ENCODE results near the gene JAG1. TPM values are rescaled to one million over a fixed set of nuclear protein-coding genes. Genes with fewer than 3 reads are reported as not detected.
A peak's percentile ranks its signal among the peaks of the same experiment; 100 is the strongest.

The JAG1 gene
- total and polyA plus RNA-seq, 7 experiments from 2014 or later: 0.07 to 7.0 (median 0.62) TPM; not detected in 2

DNA sequence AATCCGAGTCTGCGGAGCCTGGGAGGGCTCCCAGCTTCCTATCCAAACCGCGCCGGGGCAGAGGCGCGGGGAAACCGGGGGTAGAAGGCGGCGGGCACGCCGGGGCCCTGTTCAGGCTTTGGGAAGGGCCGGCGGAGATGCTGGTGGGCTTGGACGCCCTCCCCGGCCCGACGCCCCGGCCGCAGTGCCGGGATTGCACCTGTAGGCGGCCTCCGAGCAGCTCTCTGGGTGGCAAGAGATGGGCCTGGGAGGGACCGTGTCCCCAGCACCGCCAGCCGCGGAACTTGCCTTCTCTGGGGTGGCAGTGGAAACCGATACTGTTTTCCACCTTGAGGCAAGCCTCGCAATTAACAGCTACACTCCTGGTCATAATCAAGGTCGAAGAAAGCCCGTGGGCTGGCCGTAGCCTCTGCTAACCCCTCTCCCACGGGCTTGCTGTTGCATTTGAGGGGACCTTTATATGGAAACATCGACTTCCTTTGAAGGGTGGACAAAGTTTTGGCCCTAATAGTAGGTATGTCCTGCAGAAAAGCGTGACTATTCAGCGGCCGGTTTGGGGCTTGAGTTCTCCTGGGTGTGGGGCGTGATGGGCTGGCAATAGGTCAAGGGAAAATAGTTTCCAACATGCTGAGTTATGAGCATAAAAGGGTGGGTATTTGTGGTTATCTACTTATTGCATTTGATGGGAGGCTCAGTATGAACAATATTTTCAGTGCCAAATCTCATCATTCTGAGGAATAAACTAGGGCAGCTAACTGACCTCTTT, 1.1 kb upstream of the JAG1 start:
- no peak overlapping the region for H3K4me3 ChIP-seq (ENCODE audit: low read length)
- Mint-ChIP-seq H3K4me3 (peak overlapping the region; percentile 28 to 77 (median 64)), H3K36me3 (no peaks in the 10 kb centered on the region), H3K27ac (no peak overlapping the region), H3K9me3 (peaks cover 0 to 3% (median 0%) of the 10 kb centered on the region in 11 donors), H3K27me3 (peaks cover 52 to 73% (median 53%) of the 10 kb centered on the region in 5 donors), H3K4me1 (peaks cover 0 to 27% (median 18%) of the 10 kb centered on the region in 7 donors)
- intact Hi-C loops (cut with micrococcal nuclease): loop anchor here in 1 of 2 donors (1.0 to 5.0 kb wide), 3 partner anchors 240 to 1217 kb away; partner anchors contain the start of genes ANKEF1 and SLX4IP
- no peaks in the 10 kb centered on the region for H3K9me3 ChIP-seq (ENCODE audit: control insufficient read depth in 2 of 3, low read length in 3 of 3)
- POLR2A ChIA-PET: no interaction called here
- CTCF ChIA-PET: no interaction called here
- no peak overlapping the region for H3K27ac ChIP-seq (ENCODE audit: low read depth, low read length)
- H3K36me3 ChIP-seq (ENCODE audit: control insufficient read depth in 2 of 3, insufficient read depth in 3 of 3, low read length in 3 of 3): no peaks in the 10 kb centered on the region
- DNase-seq: peak in 1 of 9 donors; percentile 59
- peaks cover 11 to 12% of the 10 kb centered on the region in 2 donors for H3K27me3 ChIP-seq (ENCODE audit: control insufficient read depth in 2 of 2, insufficient read depth in 2 of 2, low read length in 2 of 2)
- H3K4me1 ChIP-seq (ENCODE audit: control insufficient read depth in 2 of 2, insufficient read depth in 2 of 2, low read length in 2 of 2): no peaks in the 10 kb centered on the region
- ATAC-seq: peak; percentile 46

DNA sequence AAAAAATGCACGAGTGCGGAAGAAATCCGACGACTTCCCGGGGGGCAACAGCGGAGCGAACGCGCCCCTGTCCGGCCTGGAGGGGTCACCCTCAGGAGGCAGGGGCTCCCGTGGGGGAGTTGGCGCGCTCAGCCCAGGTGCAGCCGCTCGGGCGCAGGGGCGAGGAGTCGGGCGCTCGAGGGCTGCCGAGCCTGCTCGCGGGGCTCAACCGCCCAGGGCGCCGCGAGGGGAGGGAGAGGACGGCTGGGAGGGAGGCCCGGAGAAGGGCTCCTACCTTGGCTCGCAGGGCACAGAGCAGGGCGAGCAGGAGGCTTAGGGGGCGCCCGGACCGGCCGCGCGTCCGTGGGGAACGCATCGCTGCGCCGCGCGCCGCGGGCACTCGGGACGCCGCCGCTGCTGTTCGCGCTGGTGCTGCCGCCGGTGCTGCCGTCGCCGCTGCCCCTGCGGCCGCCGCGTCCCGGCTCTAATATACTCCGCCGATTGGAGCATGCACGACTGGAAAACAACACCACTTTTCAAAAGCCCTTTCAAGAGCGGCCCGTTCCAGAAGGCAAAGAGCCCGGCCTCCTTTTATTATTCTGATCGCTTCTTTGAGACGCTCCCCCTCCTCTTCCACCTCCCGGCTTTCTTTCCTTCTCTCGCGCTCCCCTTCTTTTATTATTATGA, 490 bp downstream of the JAG1 start:
- Histone ChIP-seq H3K36me3 (ENCODE audit: control insufficient read depth in 2 of 3, insufficient read depth in 3 of 3, low read length in 3 of 3) (no peaks in the 10 kb centered on the region), H3K27me3 (ENCODE audit: control insufficient read depth in 2 of 2, insufficient read depth in 2 of 2, low read length in 2 of 2) (peaks cover 11 to 12% of the 10 kb centered on the region in 2 donors), H3K27ac (ENCODE audit: low read depth, low read length) (no peak overlapping the region), H3K4me1 (ENCODE audit: control insufficient read depth in 2 of 2, insufficient read depth in 2 of 2, low read length in 2 of 2) (no peaks in the 10 kb centered on the region), H3K9me3 (ENCODE audit: control insufficient read depth in 2 of 3, low read length in 3 of 3) (no peaks in the 10 kb centered on the region), H3K4me3 (ENCODE audit: low read length) (no peak overlapping the region)
- H3K36me3 Mint-ChIP-seq: no peaks in the 10 kb centered on the region
- POLR2A ChIA-PET: no interaction called here
- CTCF ChIA-PET: no interaction called here
- peaks cover 52 to 77% (median 62%) of the 10 kb centered on the region in 5 donors for H3K27me3 Mint-ChIP-seq
- ATAC-seq (no peak), DNase-seq (peak in 1 of 9 donors; percentile 37)
- peak overlapping the region in 1 of 9 donors; percentile 82 for H3K27ac Mint-ChIP-seq
- peak overlapping the region; percentile 48 to 94 (median 74) for H3K4me3 Mint-ChIP-seq
- H3K9me3 Mint-ChIP-seq: peaks cover 0 to 3% (median 0%) of the 10 kb centered on the region in 11 donors
- intact Hi-C loops (cut with micrococcal nuclease): loop anchor here in 1 of 2 donors (2.0 to 5.0 kb wide), 4 partner anchors 115 to 1219 kb away; partner anchors contain the start of genes ANKEF1 and SNAP25
- peaks cover 0 to 27% (median 18%) of the 10 kb centered on the region in 7 donors for H3K4me1 Mint-ChIP-seq

GRCh38 chr20:10672624-10673127, 1.1 kb downstream of the JAG1 start:
- peaks cover 48 to 73% (median 57%) of the 10 kb centered on the region in 5 donors for H3K27me3 Mint-ChIP-seq
- Histone ChIP-seq H3K27ac (ENCODE audit: low read depth, low read length) (no peak overlapping the region), H3K9me3 (ENCODE audit: control insufficient read depth in 2 of 3, low read length in 3 of 3) (no peaks in the 10 kb centered on the region), H3K4me1 (ENCODE audit: control insufficient read depth in 2 of 2, insufficient read depth in 2 of 2, low read length in 2 of 2) (no peaks in the 10 kb centered on the region), H3K4me3 (ENCODE audit: low read length) (peak overlapping the region; percentile 30), H3K27me3 (ENCODE audit: control insufficient read depth in 2 of 2, insufficient read depth in 2 of 2, low read length in 2 of 2) (peaks cover 11 to 12% of the 10 kb centered on the region in 2 donors), H3K36me3 (ENCODE audit: control insufficient read depth in 2 of 3, insufficient read depth in 3 of 3, low read length in 3 of 3) (no peaks in the 10 kb centered on the region)
- CTCF ChIA-PET: no interaction called here
- intact Hi-C loops (cut with micrococcal nuclease): loop anchor here in 1 of 2 donors (2.0 to 5.0 kb wide), 4 partner anchors 114 to 1220 kb away; partner anchors contain the start of genes ANKEF1 and SNAP25
- DNase-seq: peak in 1 of 9 donors; percentile 69
- H3K9me3 Mint-ChIP-seq: peaks cover 0 to 3% (median 0%) of the 10 kb centered on the region in 11 donors
- peak; percentile 24 for ATAC-seq
- POLR2A ChIA-PET: no interaction called here
- no peaks in the 10 kb centered on the region for H3K36me3 Mint-ChIP-seq
- H3K4me1 Mint-ChIP-seq: peaks cover 0 to 27% (median 18%) of the 10 kb centered on the region in 7 donors
- H3K27ac Mint-ChIP-seq: peak overlapping the region in 1 of 9 donors; percentile 18
- H3K4me3 Mint-ChIP-seq: peak overlapping the region; percentile 48 to 90 (median 72)

DNA sequence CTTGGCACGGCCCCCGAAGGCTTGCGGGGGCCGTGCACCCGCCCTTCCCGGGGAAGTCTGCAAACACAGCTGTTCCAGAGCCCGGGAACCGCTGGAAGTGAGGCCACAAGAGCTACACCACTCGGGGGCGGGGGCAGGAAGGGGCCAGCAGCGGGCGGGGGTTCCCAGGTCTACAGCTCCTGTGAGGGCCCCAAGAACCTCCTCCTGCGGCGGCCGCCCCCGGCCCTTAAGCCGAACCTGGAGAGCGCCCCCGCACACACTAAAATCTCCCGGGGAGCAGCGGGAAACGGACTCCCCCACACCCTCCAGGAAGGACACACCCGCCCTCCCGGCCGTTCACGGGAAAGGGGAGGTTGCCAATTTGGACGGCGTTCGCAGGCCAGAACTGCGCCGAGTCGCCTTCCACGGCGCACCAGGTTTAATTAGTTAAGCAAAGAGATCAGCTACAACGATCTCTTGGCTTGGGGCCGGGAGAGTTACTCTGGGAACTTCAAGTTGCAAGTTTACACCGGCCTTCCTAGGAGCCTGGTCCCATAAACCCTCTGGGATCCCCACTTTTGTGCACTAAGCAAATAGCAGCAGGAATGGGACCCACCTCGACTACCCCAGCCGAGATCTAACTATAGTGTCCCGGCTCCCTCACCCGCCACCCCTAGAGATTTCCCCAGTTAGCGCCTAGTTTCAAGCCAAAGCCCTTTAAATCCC, 1.7 kb downstream of the JAG1 start:
- peaks cover 42 to 70% (median 51%) of the 10 kb centered on the region in 5 donors for H3K27me3 Mint-ChIP-seq
- H3K9me3 Mint-ChIP-seq: peaks cover 0 to 3% (median 0%) of the 10 kb centered on the region in 11 donors
- no peaks in the 10 kb centered on the region for H3K36me3 Mint-ChIP-seq
- CTCF ChIA-PET: no interaction called here
- H3K27me3 ChIP-seq (ENCODE audit: control insufficient read depth in 2 of 2, insufficient read depth in 2 of 2, low read length in 2 of 2): peaks cover 11 to 12% of the 10 kb centered on the region in 2 donors
- no peaks in the 10 kb centered on the region for H3K9me3 ChIP-seq (ENCODE audit: control insufficient read depth in 2 of 3, low read length in 3 of 3)
- peak overlapping the region; percentile 23 to 90 (median 69) for H3K4me3 Mint-ChIP-seq
- DNase-seq (peak in 1 of 9 donors; percentile 59), ATAC-seq (no peak)
- H3K27ac ChIP-seq (ENCODE audit: low read depth, low read length): no peak overlapping the region
- H3K4me3 ChIP-seq (ENCODE audit: low read length): peak overlapping the region; percentile 30
- peaks cover 0 to 27% (median 18%) of the 10 kb centered on the region in 7 donors for H3K4me1 Mint-ChIP-seq
- no peaks in the 10 kb centered on the region for H3K4me1 ChIP-seq (ENCODE audit: control insufficient read depth in 2 of 2, insufficient read depth in 2 of 2, low read length in 2 of 2)
- no peaks in the 10 kb centered on the region for H3K36me3 ChIP-seq (ENCODE audit: control insufficient read depth in 2 of 3, insufficient read depth in 3 of 3, low read length in 3 of 3)
- intact Hi-C loops (cut with micrococcal nuclease): loop anchor here in 1 of 2 donors (2.0 to 5.0 kb wide), 4 partner anchors 113 to 1220 kb away; partner anchors contain the start of genes ANKEF1 and SNAP25
- POLR2A ChIA-PET: no interaction called here
- peak overlapping the region in 1 of 9 donors; percentile 13 for H3K27ac Mint-ChIP-seq

DNA sequence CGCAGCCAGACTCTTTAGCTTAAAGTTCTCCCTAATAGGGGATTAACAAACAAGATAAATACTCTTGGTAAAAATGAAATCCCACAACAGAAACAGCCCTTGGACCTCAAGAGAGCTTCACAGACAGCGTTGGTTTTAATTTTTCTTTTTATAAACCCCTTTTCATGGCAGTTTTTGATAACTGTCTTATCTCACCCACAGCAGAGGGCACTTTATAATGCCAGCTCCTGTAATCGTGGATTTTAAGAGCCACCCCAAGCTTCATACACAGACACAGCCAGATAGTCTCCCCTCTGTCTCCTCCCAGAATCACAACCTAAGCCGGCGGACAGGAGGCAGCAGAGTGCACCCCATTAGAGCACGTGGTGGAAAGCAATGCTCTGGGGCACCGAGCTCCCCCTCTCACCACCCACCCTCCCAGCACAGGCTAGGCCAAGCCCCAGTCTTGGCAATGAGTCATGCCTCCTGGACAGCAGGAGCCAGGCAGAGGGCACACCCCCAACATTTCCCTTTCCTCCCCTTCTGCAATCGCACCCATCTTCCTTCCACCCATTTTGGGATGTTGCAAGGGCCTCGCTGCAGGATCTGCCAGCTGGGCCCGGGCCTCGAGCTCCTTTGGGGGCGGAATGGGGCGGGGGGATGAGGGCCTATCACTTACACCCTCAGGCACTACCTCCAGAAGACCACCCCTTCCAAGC, 2.4 kb downstream of the JAG1 start:
- Histone ChIP-seq H3K36me3 (ENCODE audit: control insufficient read depth in 2 of 3, insufficient read depth in 3 of 3, low read length in 3 of 3) (no peaks in the 10 kb centered on the region), H3K9me3 (ENCODE audit: control insufficient read depth in 2 of 3, low read length in 3 of 3) (no peaks in the 10 kb centered on the region), H3K4me1 (ENCODE audit: control insufficient read depth in 2 of 2, insufficient read depth in 2 of 2, low read length in 2 of 2) (no peaks in the 10 kb centered on the region), H3K27me3 (ENCODE audit: control insufficient read depth in 2 of 2, insufficient read depth in 2 of 2, low read length in 2 of 2) (peaks cover 8% of the 10 kb centered on the region in 2 donors), H3K27ac (ENCODE audit: low read depth, low read length) (no peak overlapping the region), H3K4me3 (ENCODE audit: low read length) (no peak overlapping the region)
- intact Hi-C loops (cut with micrococcal nuclease): loop anchor here in 1 of 2 donors (5.0 kb wide), 2 partner anchors 639 to 1221 kb away; partner anchors contain the start of gene ANKEF1
- no peaks in the 10 kb centered on the region for H3K36me3 Mint-ChIP-seq
- no peak overlapping the region for H3K27ac Mint-ChIP-seq
- CTCF ChIA-PET: no interaction called here
- DNase-seq (peak in 1 of 9 donors; percentile 43), ATAC-seq (peak; percentile 78)
- peaks cover 42 to 63% (median 45%) of the 10 kb centered on the region in 5 donors for H3K27me3 Mint-ChIP-seq
- H3K4me1 Mint-ChIP-seq: peaks cover 0 to 27% (median 18%) of the 10 kb centered on the region in 7 donors
- H3K4me3 Mint-ChIP-seq: peak overlapping the region in 9 of 10 donors; percentile 5 to 70 (median 51)
- POLR2A ChIA-PET: no interaction called here
- peaks cover 0 to 3% (median 0%) of the 10 kb centered on the region in 11 donors for H3K9me3 Mint-ChIP-seq

Data from naive thymus-derived CD4-positive, alpha-beta T cell (primary cell).